ENCODE data around the gene ITGB6. TPM values are rescaled to one million over a fixed set of nuclear protein-coding genes. Genes with fewer than 3 reads are reported as not detected.
"Not testable (repeated sequence)": the region's sequence is repeated elsewhere in the genome, so short reads cannot be mapped to it uniquely, and the experiment has no call there.

Gene ITGB6
- total RNA-seq, 2 experiments from 2014 or later, result not detected

- H3K27me3 Mint-ChIP-seq, result peaks cover 8% of the 10 kb centered on the region
- CTCF ChIA-PET, result no interaction called here
- ATAC-seq, result no peak
- no peak overlapping the region for H3K4me3 Mint-ChIP-seq
- no peak overlapping the region for H3K27ac Mint-ChIP-seq
- no peaks in the 10 kb centered on the region for H3K4me1 Mint-ChIP-seq
- no peaks in the 10 kb centered on the region for H3K36me3 Mint-ChIP-seq
- DNase-seq, result no peak
- no peaks in the 10 kb centered on the region for H3K9me3 Mint-ChIP-seq (ENCODE audit: low read depth)
Observed at GRCh38 chr2:160132761-160133160, 67.3 kb downstream of the ITGB6 start.

- Mint-ChIP-seq H3K4me3 (no peak overlapping the region), H3K27ac (no peak overlapping the region), H3K4me1 (no peaks in the 10 kb centered on the region), H3K9me3 (ENCODE audit: low read depth) (no peaks in the 10 kb centered on the region), H3K27me3 (peaks cover 19% of the 10 kb centered on the region), H3K36me3 (no peaks in the 10 kb centered on the region)
- ATAC-seq (no peak), DNase-seq (no peak)
- CTCF ChIA-PET, result no interaction called here
Observed at GRCh38 chr2:160126756-160127155, 73.3 kb downstream of the ITGB6 start.

GRCh38 chr2:160126315-160126714 lies 73.8 kb downstream of the ITGB6 start:
- CTCF ChIA-PET, result no interaction called here
- H3K4me3 Mint-ChIP-seq, result no peak overlapping the region
- no peaks in the 10 kb centered on the region for H3K36me3 Mint-ChIP-seq
- ATAC-seq (no peak), DNase-seq (no peak)
- H3K4me1 Mint-ChIP-seq, result no peaks in the 10 kb centered on the region
- H3K9me3 Mint-ChIP-seq (ENCODE audit: low read depth), result no peaks in the 10 kb centered on the region
- peaks cover 19% of the 10 kb centered on the region for H3K27me3 Mint-ChIP-seq
- H3K27ac Mint-ChIP-seq, result no peak overlapping the region

GRCh38 chr2:160125828-160126227 lies 74.2 kb downstream of the ITGB6 start:
- DNase-seq (no peak), ATAC-seq (no peak)
- no peak overlapping the region for H3K4me3 Mint-ChIP-seq
- H3K36me3 Mint-ChIP-seq, result no peaks in the 10 kb centered on the region
- H3K9me3 Mint-ChIP-seq (ENCODE audit: low read depth), result no peaks in the 10 kb centered on the region
- peaks cover 18% of the 10 kb centered on the region for H3K27me3 Mint-ChIP-seq
- CTCF ChIA-PET, result no interaction called here
- no peaks in the 10 kb centered on the region for H3K4me1 Mint-ChIP-seq
- H3K27ac Mint-ChIP-seq, result no peak overlapping the region

GRCh38 chr2:160125366-160125765 lies 74.7 kb downstream of the ITGB6 start:
- CTCF ChIA-PET, result no interaction called here
- no peaks in the 10 kb centered on the region for H3K4me1 Mint-ChIP-seq

GRCh38 chr2:160124571-160124970 lies 75.5 kb downstream of the ITGB6 start:
- DNase-seq, result no peak
- H3K27me3 Mint-ChIP-seq, result peaks cover 17% of the 10 kb centered on the region
- CTCF ChIA-PET, result no interaction called here
- H3K27ac Mint-ChIP-seq, result no peak overlapping the region
- no peaks in the 10 kb centered on the region for H3K36me3 Mint-ChIP-seq
- no peaks in the 10 kb centered on the region for H3K4me1 Mint-ChIP-seq
- no peaks in the 10 kb centered on the region for H3K9me3 Mint-ChIP-seq (ENCODE audit: low read depth)
- ATAC-seq, result no peak
- H3K4me3 Mint-ChIP-seq, result no peak overlapping the region

More at GRCh38 chr2:160125366-160125765, 74.7 kb downstream of the ITGB6 start:
- peaks cover 17% of the 10 kb centered on the region for H3K27me3 Mint-ChIP-seq
- no peaks in the 10 kb centered on the region for H3K36me3 Mint-ChIP-seq
- no peak overlapping the region for H3K27ac Mint-ChIP-seq
- no peak for DNase-seq
- H3K9me3 Mint-ChIP-seq (ENCODE audit: low read depth), result no peaks in the 10 kb centered on the region
- H3K4me3 Mint-ChIP-seq, result no peak overlapping the region
- no peak for ATAC-seq

- peaks cover 26% of the 10 kb centered on the region for H3K27me3 Mint-ChIP-seq
- H3K27ac Mint-ChIP-seq; ATAC-seq; H3K4me1 Mint-ChIP-seq; CTCF ChIA-PET; H3K4me3 Mint-ChIP-seq; H3K36me3 Mint-ChIP-seq; DNase-seq; H3K9me3 Mint-ChIP-seq (ENCODE audit: low read depth): not testable (repeated sequence)
Observed at GRCh38 chr2:160114721-160115120, 85.4 kb downstream of the ITGB6 start.

- H3K9me3 Mint-ChIP-seq (ENCODE audit: low read depth), result no peaks in the 10 kb centered on the region
- H3K27me3 Mint-ChIP-seq, result peaks cover 30% of the 10 kb centered on the region
- CTCF ChIA-PET, result no interaction called here
Observed at GRCh38 chr2:160114020-160114419, 86.1 kb downstream of the ITGB6 start.

GRCh38 chr2:160111951-160112798 lies 87.9 kb downstream of the ITGB6 start:
- Mint-ChIP-seq H3K36me3 (no peaks in the 10 kb centered on the region), H3K27me3 (peaks cover 33% of the 10 kb centered on the region), H3K27ac (no peak overlapping the region), H3K9me3 (ENCODE audit: low read depth) (no peaks in the 10 kb centered on the region), H3K4me1 (peaks cover 2% of the 10 kb centered on the region), H3K4me3 (no peak overlapping the region)
- CTCF ChIA-PET, result no interaction called here
- DNase-seq, result no peak
- no peak for ATAC-seq

More at GRCh38 chr2:160114020-160114419, 86.1 kb downstream of the ITGB6 start:
- Mint-ChIP-seq H3K4me3 (no peak overlapping the region), H3K4me1 (peaks cover 2% of the 10 kb centered on the region), H3K36me3 (no peaks in the 10 kb centered on the region), H3K27ac (no peak overlapping the region)
- DNase-seq (no peak), ATAC-seq (no peak)

- H3K27ac Mint-ChIP-seq, result no peak overlapping the region
- peaks cover 42% of the 10 kb centered on the region for H3K27me3 Mint-ChIP-seq
- no peaks in the 10 kb centered on the region for H3K36me3 Mint-ChIP-seq
- ATAC-seq (no peak), DNase-seq (no peak)
- H3K4me3 Mint-ChIP-seq, result no peak overlapping the region
- no peaks in the 10 kb centered on the region for H3K9me3 Mint-ChIP-seq (ENCODE audit: low read depth)
- H3K4me1 Mint-ChIP-seq, result peaks cover 2% of the 10 kb centered on the region
- CTCF ChIA-PET, result interaction anchor here (0.8 to 2.8 kb wide), 9 partner anchors 33 to 953 kb away, joined by 3 to 13 read pairs (median 5); no protein-coding TSS in a partner anchor
Observed at GRCh38 chr2:160110674-160111239, 89.3 kb downstream of the ITGB6 start.

- DNase-seq, result peak; percentile 50
- ATAC-seq, result peak; percentile 64
- peaks cover 45% of the 10 kb centered on the region for H3K27me3 Mint-ChIP-seq
- H3K36me3 Mint-ChIP-seq, result no peaks in the 10 kb centered on the region
- no peak overlapping the region for H3K4me3 Mint-ChIP-seq
- H3K9me3 Mint-ChIP-seq (ENCODE audit: low read depth), result no peaks in the 10 kb centered on the region
- H3K27ac Mint-ChIP-seq, result no peak overlapping the region
- peaks cover 2% of the 10 kb centered on the region for H3K4me1 Mint-ChIP-seq
- CTCF ChIA-PET, result interaction anchor here (0.7 to 2.8 kb wide), 12 partner anchors 32 to 1003 kb away, joined by 3 to 13 read pairs (median 4); no protein-coding TSS in a partner anchor
Observed at GRCh38 chr2:160109939-160110673, 90.0 kb downstream of the ITGB6 start.

GRCh38 chr2:160109243-160109642 lies 90.8 kb downstream of the ITGB6 start:
- H3K4me3 Mint-ChIP-seq, result no peak overlapping the region
- ATAC-seq, result no peak

GRCh38 chr2:160108646-160109045 lies 91.4 kb downstream of the ITGB6 start:
- no peaks in the 10 kb centered on the region for H3K9me3 Mint-ChIP-seq (ENCODE audit: low read depth)
- H3K36me3 Mint-ChIP-seq, result no peaks in the 10 kb centered on the region
- ATAC-seq (no peak), DNase-seq (no peak)
- H3K4me1 Mint-ChIP-seq, result peaks cover 2% of the 10 kb centered on the region
- CTCF ChIA-PET, result interaction anchor here (2.2 to 2.8 kb wide), 2 partner anchors 861 to 885 kb away, joined by 10 to 13 read pairs; no protein-coding TSS in a partner anchor
- no peak overlapping the region for H3K4me3 Mint-ChIP-seq
- H3K27ac Mint-ChIP-seq, result no peak overlapping the region
- H3K27me3 Mint-ChIP-seq, result peaks cover 50% of the 10 kb centered on the region

More at GRCh38 chr2:160109243-160109642, 90.8 kb downstream of the ITGB6 start:
- Mint-ChIP-seq H3K27ac (no peak overlapping the region), H3K9me3 (ENCODE audit: low read depth) (no peaks in the 10 kb centered on the region), H3K36me3 (no peaks in the 10 kb centered on the region), H3K4me1 (peaks cover 2% of the 10 kb centered on the region), H3K27me3 (peaks cover 50% of the 10 kb centered on the region)
- CTCF ChIA-PET, result interaction anchor here (0.7 to 2.8 kb wide), 9 partner anchors 72 to 1004 kb away, joined by 3 to 13 read pairs (median 5); no protein-coding TSS in a partner anchor
- no peak for DNase-seq
